Fibroblast of peridontal ligament (primary cell): ENCODE measurements around the gene TRO.

Source experiments
- DNase-seq: peaks from one replicate; pipeline ENCODE4 v3.0.0-alpha.2; 2010; ENCODE audit errors: extremely low read depth

The TRO gene

GRCh38 chrX:54920610-54921426, at the start of gene TRO:
Gene TRO, plus strand, starts transcription at chrX:54920824. Its CDS starts 1,423 bp downstream, at chrX:54922247.
- DNase-seq = peak; percentile 18

- no peak for DNase-seq
These were observed 34.9 kb upstream of the TRO start for GRCh38 chrX:54885740-54886139.

GRCh38 chrX:54891573-54891972, 29.1 kb upstream of the TRO start:
- peak; percentile 46 for DNase-seq

GRCh38 chrX:54894159-54894558, 26.5 kb upstream of the TRO start:
- DNase-seq = no peak

- no peak for DNase-seq
These were observed 10.7 kb upstream of the TRO start for GRCh38 chrX:54909941-54910340.

- DNase-seq = peak; percentile 79
These were observed 900 bp downstream of the TRO start for GRCh38 chrX:54921427-54922021.

- DNase-seq = no peak
These were observed 1.9 kb downstream of the TRO start for GRCh38 chrX:54922547-54922946.

GRCh38 chrX:54923376-54923775, 2.8 kb downstream of the TRO start:
- DNase-seq = no peak

- DNase-seq = no peak
These were observed 6.4 kb downstream of the TRO start for GRCh38 chrX:54926978-54927377.

- DNase-seq = no peak
These were observed 8.3 kb downstream of the TRO start for GRCh38 chrX:54928876-54929275.

- DNase-seq = no peak
These were observed 9.8 kb downstream of the TRO start for GRCh38 chrX:54930291-54931049.

GRCh38 chrX:54931107-54931506, 10.5 kb downstream of the TRO start:
- DNase-seq = no peak

GRCh38 chrX:54933150-54933826, 12.7 kb downstream of the TRO start:
- DNase-seq = no peak

- no peak for DNase-seq
These were observed 13.4 kb downstream of the TRO start for GRCh38 chrX:54934058-54934457.

- no peak for DNase-seq
These were observed 14.3 kb downstream of the TRO start for GRCh38 chrX:54934890-54935289.

GRCh38 chrX:54935306-54935705, 14.7 kb downstream of the TRO start:
- DNase-seq = no peak

- DNase-seq = no peak
These were observed 16.8 kb downstream of the TRO start for GRCh38 chrX:54937416-54937815.

GRCh38 chrX:54944816-54945215, 24.2 kb downstream of the TRO start:
- DNase-seq = no peak

GRCh38 chrX:54945224-54945623, 24.6 kb downstream of the TRO start:
- DNase-seq = no peak

GRCh38 chrX:54950730-54951375, 30.2 kb downstream of the TRO start:
- DNase-seq = no peak

GRCh38 chrX:54961750-54962149, 41.1 kb downstream of the TRO start:
- DNase-seq = no peak
